ENCODE measurements around the gene CALHM5. TPM values are rescaled to one million over a fixed set of nuclear protein-coding genes. Genes with fewer than 3 reads are reported as not detected.

CALHM5 gene
- total and polyA plus RNA-seq, 2 of the 4 experiments (the other 2 are of a cell fraction) = 3.3 to 10.8 TPM

GRCh38 chr6:116568821-116569755 lies 57.6 kb downstream of the CALHM5 start:
- DNase-seq (no peak), ATAC-seq (ENCODE audit: low read depth) (no peak)
- no peaks in the 10 kb centered on the region for H3K9me3 ChIP-seq (ENCODE audit: control insufficient read depth, insufficient read depth, low read length)
- H4K5ac ChIP-seq (ENCODE audit: low read depth, low read length) = no peak overlapping the region
- peaks cover 6% of the 10 kb centered on the region for H3K4me1 ChIP-seq (ENCODE audit: control insufficient read depth, insufficient read depth, low read length)
- ChIA-PET POLR2A (ENCODE audit: unreplicated experiment) (no interaction called here), CTCF (interaction anchor here (0.6 to 0.8 kb wide), 2 partner anchors 136 to 369 kb away, joined by 3 to 4 read pairs; no protein-coding TSS in a partner anchor)
- in situ Hi-C loops (cut with MboI; ENCODE audit: low sequenced_read_pairs) (no loop called here), dilution Hi-C loops (cut with HindIII; ENCODE audit: low sequenced_read_pairs, unreplicated experiment) (no loop called here), intact Hi-C loops (cut with micrococcal nuclease) (no loop called here)
- H2BK5ac ChIP-seq (ENCODE audit: low read depth, low read length, poor library complexity, severe bottlenecking) = peak overlapping the region; percentile 3
- no CpG with 5 or more reads among the region's 7 CpGs for WGBS, 2 experiments (ENCODE audit: extremely low coverage in 2 of 2, insufficient read length in 1 of 2)
- no peak overlapping the region for H2BK20ac ChIP-seq (ENCODE audit: low read depth, low read length)
- no peak overlapping the region for H3K4me2 ChIP-seq (ENCODE audit: low read depth, low read length)
- H2BK15ac ChIP-seq (ENCODE audit: low read depth, low read length) = no peak overlapping the region
- H3K14ac ChIP-seq (replicated peaks; ENCODE audit: low read depth, low read length) = no peak overlapping the region
- no peak overlapping the region for H3K18ac ChIP-seq (ENCODE audit: low read depth, low read length)
- no TSS peak for BruUV-seq (replicated peaks)
- no peaks in the 10 kb centered on the region for H3K27me3 ChIP-seq (ENCODE audit: control insufficient read depth, insufficient read depth, low read length)
- H2AFZ ChIP-seq (replicated peaks; ENCODE audit: low read length, poor library complexity) = no peak overlapping the region
- H3K79me1 ChIP-seq (ENCODE audit: low read depth in 1 of 2, low read length in 2 of 2) = peaks cover 8 to 31% of the 10 kb centered on the region in 2 experiments
- H3K9me1 ChIP-seq (ENCODE audit: insufficient read depth, low read length) = peaks cover 3% of the 10 kb centered on the region; the same call in 1 of the 2 replicates
- no peaks in the 10 kb centered on the region for H3K36me3 ChIP-seq (ENCODE audit: control insufficient read depth, insufficient read depth, low read length)
- no peak overlapping the region for H2BK120ac ChIP-seq (ENCODE audit: low read depth, low read length)
- H3K9ac ChIP-seq (ENCODE audit: low read depth, low read length) = no peak overlapping the region
- no peak overlapping the region for H3K4ac ChIP-seq (ENCODE audit: low read depth, low read length)
- peaks cover 3% of the 10 kb centered on the region; the same call in 1 of the 2 replicates for H4K20me1 ChIP-seq (ENCODE audit: insufficient read depth, low read length)
- H3K56ac ChIP-seq (ENCODE audit: extremely low read depth, insufficient read depth, low read length) = no peak overlapping the region
- H4K8ac ChIP-seq (ENCODE audit: low read depth in 2 of 2, low read length in 2 of 2) = no peak overlapping the region
- H2AK5ac ChIP-seq (ENCODE audit: low read depth, low read length) = no peak overlapping the region
- no peak overlapping the region for H2AK9ac ChIP-seq (replicated peaks; ENCODE audit: low read depth, low read length, poor library complexity)
- no peak overlapping the region for H3K4me3 ChIP-seq (ENCODE audit: insufficient read depth, low read depth, low read length)
- no peak overlapping the region for H3K23ac ChIP-seq (ENCODE audit: low read depth, low read length)
- H4K91ac ChIP-seq (ENCODE audit: insufficient read depth, low read depth, low read length) = no peak overlapping the region
- no peak overlapping the region for H3K27ac ChIP-seq (ENCODE audit: insufficient read depth, low read length)
- TF ChIP-seq RAD21 (IDR thresholded peaks at IDR 0.05; ENCODE audit: low read length) (no peak), USF2 (IDR thresholded peaks at IDR 0.05; ENCODE audit: low read depth, low read length) (no peak), MAFK (IDR thresholded peaks at IDR 0.05; ENCODE audit: low read depth, low read length) (no peak), MXI1 (IDR thresholded peaks at IDR 0.05; ENCODE audit: borderline replicate concordance, low read depth, low read length) (no peak), CTCF (conservative IDR thresholded peaks at IDR 0.05; ENCODE audit: low read depth, low read length) (no peak), MAZ (IDR thresholded peaks at IDR 0.05; ENCODE audit: borderline replicate concordance, low read depth, low read length) (no peak), ELK1 (IDR thresholded peaks at IDR 0.05; ENCODE audit: borderline replicate concordance, low read depth, low read length) (no peak), CEBPB (IDR thresholded peaks at IDR 0.05; ENCODE audit: low read depth, low read length) (no peak), RFX5 (IDR thresholded peaks at IDR 0.05; ENCODE audit: low read depth, low read length) (no peak), RCOR1 (IDR thresholded peaks at IDR 0.05; ENCODE audit: insufficient replicate concordance, low read length) (no peak), FOS (IDR thresholded peaks at IDR 0.05; ENCODE audit: low read depth, low read length) (no peak), NFE2L2 (IDR thresholded peaks at IDR 0.05; ENCODE audit: low read depth, low read length) (no peak), BHLHE40 (IDR thresholded peaks at IDR 0.05; ENCODE audit: low read depth, low read length) (no peak), POLR2A (IDR thresholded peaks at IDR 0.05; ENCODE audit: low read depth, low read length) (no peak), CHD1 (IDR thresholded peaks at IDR 0.05; ENCODE audit: low read depth, low read length) (no peak)
